Neural progenitor cell (in vitro differentiated cells): ENCODE results near the gene TUBGCP4. TPM values are rescaled to one million over a fixed set of nuclear protein-coding genes. Genes with fewer than 3 reads are reported as not detected.
A peak's percentile ranks its signal among the peaks of the same experiment; 100 is the strongest.

ENCODE experiments used
- DNase-seq: peaks from one replicate; pipeline ENCODE4 v3.0.0-alpha.2; 2016; ENCODE audit warnings: low spot score
- H2AFZ ChIP-seq: fragments of 200-600 bp; sonication (generic); replicated peaks from 2 replicates; pipeline ENCODE4 v1.6.1; 2016; ENCODE audit warnings: antibody characterized with exemption
- H3F3A ChIP-seq: fragments of 200-600 bp; sonication (generic); 2 replicates; pipeline ENCODE4 v1.6.1; 2016; ENCODE audit warnings: antibody characterized with exemption, low read depth
- H3K27ac ChIP-seq: fragments of 200-600 bp; sonication (generic); 2 replicates; pipeline ENCODE4 v1.5.1; 2016; ENCODE audit warnings: mild to moderate bottlenecking
- H3K27me3 ChIP-seq: fragments of 200-600 bp; sonication (generic); 2 replicates; pipeline ENCODE4 v1.6.1; 2016; ENCODE audit warnings: mild to moderate bottlenecking, moderate library complexity
- H3K36me3 ChIP-seq: fragments of 200-600 bp; sonication (generic); 2 replicates; pipeline ENCODE4 v1.5.1; 2016
- H3K4me1 ChIP-seq: fragments of 200-600 bp; sonication (generic); 2 replicates; pipeline ENCODE4 v1.6.1; 2016; ENCODE audit warnings: mixed run types
- H3K4me2 ChIP-seq: fragments of 200-600 bp; sonication (generic); 2 replicates; pipeline ENCODE4 v1.6.1; 2016
- H3K4me3 ChIP-seq: fragments of 200-600 bp; sonication (generic); 2 replicates; pipeline ENCODE4 v1.5.1; 2016
- H3K79me2 ChIP-seq: fragments of 200-600 bp; sonication (generic); 2 replicates; pipeline ENCODE4 v1.6.1; 2016; ENCODE audit warnings: low read depth
- H3K9ac ChIP-seq: fragments of 200-600 bp; sonication (generic); 2 replicates; pipeline ENCODE4 v1.6.1; 2016
- H3K9me3 ChIP-seq: fragments of 200-600 bp; sonication (generic); 2 replicates; pipeline ENCODE4 v1.5.1; 2016; ENCODE audit warnings: low read depth
- H4K20me1 ChIP-seq: fragments of 200-600 bp; sonication (generic); 2 replicates; pipeline ENCODE4 v1.6.1; 2016; ENCODE audit warnings: low read depth
- H3K27ac Mint-ChIP-seq: 3 replicates; pipeline ENCODE4 v1.8.0; 2021; ENCODE audit warnings: mixed read lengths
- H3K27me3 Mint-ChIP-seq: 2 replicates; pipeline ENCODE4 v1.8.0; 2022; ENCODE audit warnings: low read depth, mild to moderate bottlenecking, inconsistent platforms, moderate library complexity, mixed read lengths; ENCODE audit not compliant: insufficient read depth
- H3K36me3 Mint-ChIP-seq: 3 replicates; pipeline ENCODE4 v1.8.0; 2021; ENCODE audit warnings: mixed read lengths
- H3K4me1 Mint-ChIP-seq: 3 replicates; pipeline ENCODE4 v1.8.0; 2021; ENCODE audit warnings: mixed read lengths
- H3K4me3 Mint-ChIP-seq: 3 replicates; pipeline ENCODE4 v1.8.0; 2021; ENCODE audit warnings: mild to moderate bottlenecking, moderate library complexity, mixed read lengths
- H3K9me3 Mint-ChIP-seq: 3 replicates; pipeline ENCODE4 v1.8.0; 2020; ENCODE audit warnings: mixed read lengths
- CTCF ChIP-seq: fragments of 200-600 bp; sonication (generic); IDR thresholded peaks from 2 replicates; pipeline ENCODE4 v1.5.1; 2017; ENCODE audit warnings: antibody characterized with exemption, mild to moderate bottlenecking
- EZH2 ChIP-seq: fragments of 200-600 bp; sonication (generic); IDR thresholded peaks from 2 replicates; pipeline ENCODE4 v1.6.1; 2017; ENCODE audit warnings: antibody characterized with exemption, mild to moderate bottlenecking, moderate library complexity
- EZH2phosphoT487 ChIP-seq: fragments of 200-600 bp; sonication (generic); IDR thresholded peaks from 2 replicates; pipeline ENCODE4 v1.6.1; 2017; ENCODE audit warnings: antibody characterized with exemption
- total RNA-seq: library from RNA; depleted of rRNA; stranded (reverse); fragments of >200 nt; gene quantifications from 2 replicates; pipeline ENCODE4 v1.2.3, GENCODE V29; 2015; ENCODE audit warnings: low replicate concordance

Gene TUBGCP4
- total RNA-seq, 1 donor from 2014 or later, result 14.1 TPM

DNA sequence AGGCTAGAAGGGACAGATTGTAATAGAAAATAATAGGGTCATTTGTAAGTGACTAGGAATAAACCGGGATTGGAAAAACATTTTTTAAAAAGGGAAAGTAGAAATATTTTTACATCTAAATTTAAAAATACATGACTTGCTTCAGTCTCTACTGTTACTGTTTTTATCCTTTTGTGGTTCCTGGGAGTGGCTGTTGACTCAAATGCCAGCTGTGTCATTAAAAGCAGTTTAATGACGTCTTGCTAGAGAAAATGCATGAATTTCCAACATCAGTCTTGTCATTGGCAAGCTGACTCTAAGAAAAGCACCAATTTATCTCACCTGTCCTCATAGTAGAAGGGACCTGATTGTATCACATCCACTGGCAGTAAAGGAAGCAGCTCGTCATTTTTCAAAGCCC is 23.8 kb upstream of the TUBGCP4 start:
- Histone ChIP-seq H3K36me3 (peaks cover 10% of the 10 kb centered on the region), H3K4me1 (no peaks in the 10 kb centered on the region), H3K79me2 (no peaks in the 10 kb centered on the region), H3K4me2 (no peak overlapping the region), H3K9ac (no peak overlapping the region), H3F3A (no peaks in the 10 kb centered on the region), H4K20me1 (no peaks in the 10 kb centered on the region), H2AFZ (no peak overlapping the region), H3K4me3 (no peak overlapping the region), H3K27me3 (no peaks in the 10 kb centered on the region), H3K9me3 (no peaks in the 10 kb centered on the region), H3K27ac (no peak overlapping the region)
- TF ChIP-seq EZH2 (no peak), EZH2phosphoT487 (no peak), CTCF (no peak)
- Mint-ChIP-seq H3K27ac (no peak overlapping the region), H3K9me3 (no peaks in the 10 kb centered on the region), H3K27me3 (no peaks in the 10 kb centered on the region), H3K36me3 (peaks cover 9% of the 10 kb centered on the region), H3K4me1 (no peaks in the 10 kb centered on the region), H3K4me3 (no peak overlapping the region)
- no peak for DNase-seq

DNA sequence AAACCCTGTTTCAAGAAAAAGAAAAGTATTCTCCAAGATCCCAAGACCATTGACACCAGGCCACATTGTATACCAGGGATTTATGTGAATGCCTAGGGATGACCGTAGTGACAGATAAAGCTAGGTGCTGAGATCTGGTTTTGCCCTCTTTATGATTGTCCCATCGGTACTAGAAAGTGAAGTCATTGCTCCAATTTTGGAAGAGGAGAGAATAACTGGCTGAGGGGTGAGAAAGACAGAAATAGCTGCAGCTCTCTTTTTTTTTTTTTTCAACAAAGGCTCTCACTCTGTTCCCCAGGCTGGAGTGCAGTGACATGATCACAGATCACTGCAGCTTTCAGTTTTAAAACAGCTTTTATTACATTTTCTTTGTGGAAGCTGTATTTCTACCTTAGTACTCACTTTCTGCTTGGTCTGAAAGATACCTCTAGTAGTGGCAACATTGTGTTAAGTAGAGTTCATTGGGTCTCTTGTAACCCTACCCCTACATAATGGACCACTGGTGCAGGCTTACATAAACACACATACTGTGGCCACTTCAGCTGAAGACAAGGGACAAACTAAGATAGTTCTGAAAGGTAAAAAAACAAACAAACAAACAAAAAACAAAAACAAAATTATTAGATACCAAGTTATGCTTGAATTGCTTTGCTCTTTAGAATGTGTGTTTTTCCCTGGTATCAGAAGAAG is 18.1 kb upstream of the TUBGCP4 start:
- Histone ChIP-seq H2AFZ (no peak overlapping the region), H3K4me3 (no peak overlapping the region), H3K9me3 (no peaks in the 10 kb centered on the region), H3K27me3 (no peaks in the 10 kb centered on the region), H3F3A (peaks cover 3% of the 10 kb centered on the region), H3K9ac (no peak overlapping the region), H3K4me1 (no peaks in the 10 kb centered on the region), H3K27ac (no peak overlapping the region), H3K36me3 (peaks cover 6% of the 10 kb centered on the region), H4K20me1 (no peaks in the 10 kb centered on the region), H3K4me2 (no peak overlapping the region), H3K79me2 (no peaks in the 10 kb centered on the region)
- H3K36me3 Mint-ChIP-seq, result peaks cover 22% of the 10 kb centered on the region
- TF ChIP-seq EZH2phosphoT487 (no peak), EZH2 (no peak), CTCF (no peak)
- no peak overlapping the region for H3K27ac Mint-ChIP-seq
- peaks cover 2% of the 10 kb centered on the region for H3K27me3 Mint-ChIP-seq
- H3K9me3 Mint-ChIP-seq, result no peaks in the 10 kb centered on the region
- DNase-seq, result no peak
- H3K4me3 Mint-ChIP-seq, result no peak overlapping the region
- no peaks in the 10 kb centered on the region for H3K4me1 Mint-ChIP-seq

GRCh38 chr15:43360821-43361220 is 10.1 kb upstream of the TUBGCP4 start:
- H3K9ac ChIP-seq, result no peak overlapping the region
- H3K4me1 Mint-ChIP-seq, result no peaks in the 10 kb centered on the region
- no peak overlapping the region for H3K27ac Mint-ChIP-seq
- H3F3A ChIP-seq, result peaks cover 3% of the 10 kb centered on the region
- TF ChIP-seq CTCF, result no peak
- no peak for TF ChIP-seq EZH2phosphoT487
- TF ChIP-seq EZH2, result no peak
- no peak for DNase-seq
- H3K4me3 Mint-ChIP-seq, result no peak overlapping the region
- H3K4me3 ChIP-seq, result peak overlapping the region; percentile 2
- peaks cover 55% of the 10 kb centered on the region for H3K9me3 Mint-ChIP-seq
- H3K79me2 ChIP-seq, result peaks cover 13% of the 10 kb centered on the region
- no peaks in the 10 kb centered on the region for H3K27me3 Mint-ChIP-seq
- H3K27ac ChIP-seq, result no peak overlapping the region
- no peak overlapping the region for H2AFZ ChIP-seq
- peaks cover 61% of the 10 kb centered on the region for H3K36me3 ChIP-seq
- H3K36me3 Mint-ChIP-seq, result peaks cover 77% of the 10 kb centered on the region
- no peak overlapping the region for H3K4me2 ChIP-seq
- H3K4me1 ChIP-seq, result no peaks in the 10 kb centered on the region
- no peaks in the 10 kb centered on the region for H3K27me3 ChIP-seq
- peaks cover 26% of the 10 kb centered on the region for H3K9me3 ChIP-seq
- H4K20me1 ChIP-seq, result no peaks in the 10 kb centered on the region
